HG03097 (cell line): ENCODE results near the gene ATP8B3.

Experiments used
- ATAC-seq: cut with Tn5 transposase; IDR thresholded peaks from one replicate; pipeline ENCODE4 v1.9.1; 2021; ENCODE audit not compliant: unreplicated experiment, low FRiP score

The ATP8B3 gene

DNA sequence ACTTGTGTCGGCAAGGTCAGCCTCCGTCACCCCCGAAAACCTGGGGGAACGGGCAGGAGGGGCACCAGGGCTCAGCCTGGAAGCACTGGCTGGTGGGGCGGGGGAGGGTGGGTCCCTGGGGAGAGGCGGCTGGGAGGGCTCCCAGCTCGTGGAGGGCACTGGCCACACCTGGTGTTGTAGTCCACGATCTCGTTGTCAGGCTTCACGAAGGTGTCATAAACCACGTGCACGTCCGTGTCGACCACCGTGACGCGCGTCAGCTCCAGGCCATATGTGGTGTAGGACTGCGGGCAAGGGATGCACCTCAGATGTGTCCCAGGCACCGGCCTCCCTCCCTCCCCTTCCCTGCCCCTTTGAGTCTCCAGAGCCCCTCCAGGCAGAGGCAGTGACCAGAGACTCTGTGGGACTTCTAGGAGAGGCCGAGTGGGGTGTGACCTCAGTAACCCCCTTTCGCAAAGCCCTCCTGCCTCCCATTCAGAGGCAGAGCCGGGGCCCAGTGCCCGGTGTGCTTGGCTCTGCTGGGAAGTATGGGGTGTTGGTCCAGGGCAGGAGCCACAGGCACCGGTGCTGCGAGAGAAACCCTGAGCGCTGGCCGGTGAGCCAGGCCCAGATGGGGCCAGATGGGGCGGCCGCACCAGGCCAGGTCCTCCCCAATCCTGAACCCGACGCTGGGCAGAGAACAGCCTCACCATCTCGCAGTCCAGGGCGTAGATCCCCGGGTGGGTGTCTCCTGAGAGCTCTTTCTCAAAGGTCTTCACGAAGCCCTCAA, 4.6 kb upstream of the ATP8B3 start:
- ATAC-seq = no peak

DNA sequence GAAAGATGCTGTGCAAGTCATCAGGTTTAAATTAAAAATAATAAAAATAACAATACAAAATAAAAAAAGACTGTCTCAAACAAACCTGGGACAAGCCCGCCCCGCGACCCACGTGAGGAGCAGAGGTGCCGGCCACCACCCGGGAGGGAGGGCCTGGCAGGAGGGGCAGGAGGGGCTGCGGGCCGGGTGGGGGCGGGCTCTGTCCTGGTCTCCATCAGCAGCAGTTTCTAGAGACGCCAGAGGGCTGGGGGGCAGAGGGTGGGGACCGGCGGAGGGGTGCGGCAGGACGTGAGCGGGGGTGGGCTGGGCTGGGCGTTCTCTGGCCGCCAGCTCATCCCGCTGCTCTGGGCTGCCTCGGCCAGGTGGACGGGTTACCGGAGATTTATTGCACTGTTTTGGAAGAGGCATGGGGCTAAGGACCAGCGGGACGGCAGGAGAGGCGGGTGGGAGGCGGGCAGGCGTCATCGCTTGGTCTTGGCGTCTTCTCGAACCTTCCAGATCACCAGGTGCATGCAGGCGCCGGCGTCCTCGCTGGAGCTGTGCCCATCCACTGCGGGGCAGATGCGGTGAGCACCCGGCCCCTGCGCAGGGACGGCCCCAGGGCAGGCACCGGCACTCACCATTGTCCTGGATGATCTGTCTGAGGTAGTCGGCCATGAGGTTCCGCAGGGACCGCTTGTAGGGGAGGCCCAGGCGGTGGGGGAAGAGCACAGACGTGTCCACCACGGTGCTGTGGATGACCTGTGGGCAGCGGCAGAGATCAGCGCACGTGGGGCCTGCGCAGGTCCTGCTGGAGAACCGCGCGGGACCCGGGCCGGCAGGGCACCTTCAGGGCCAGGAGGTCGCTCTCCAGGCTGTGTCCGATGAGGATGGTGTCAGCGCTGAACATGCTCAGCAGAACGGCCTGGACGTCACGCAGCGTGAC, 3.8 kb upstream of the ATP8B3 start:
- no peak for ATAC-seq

DNA sequence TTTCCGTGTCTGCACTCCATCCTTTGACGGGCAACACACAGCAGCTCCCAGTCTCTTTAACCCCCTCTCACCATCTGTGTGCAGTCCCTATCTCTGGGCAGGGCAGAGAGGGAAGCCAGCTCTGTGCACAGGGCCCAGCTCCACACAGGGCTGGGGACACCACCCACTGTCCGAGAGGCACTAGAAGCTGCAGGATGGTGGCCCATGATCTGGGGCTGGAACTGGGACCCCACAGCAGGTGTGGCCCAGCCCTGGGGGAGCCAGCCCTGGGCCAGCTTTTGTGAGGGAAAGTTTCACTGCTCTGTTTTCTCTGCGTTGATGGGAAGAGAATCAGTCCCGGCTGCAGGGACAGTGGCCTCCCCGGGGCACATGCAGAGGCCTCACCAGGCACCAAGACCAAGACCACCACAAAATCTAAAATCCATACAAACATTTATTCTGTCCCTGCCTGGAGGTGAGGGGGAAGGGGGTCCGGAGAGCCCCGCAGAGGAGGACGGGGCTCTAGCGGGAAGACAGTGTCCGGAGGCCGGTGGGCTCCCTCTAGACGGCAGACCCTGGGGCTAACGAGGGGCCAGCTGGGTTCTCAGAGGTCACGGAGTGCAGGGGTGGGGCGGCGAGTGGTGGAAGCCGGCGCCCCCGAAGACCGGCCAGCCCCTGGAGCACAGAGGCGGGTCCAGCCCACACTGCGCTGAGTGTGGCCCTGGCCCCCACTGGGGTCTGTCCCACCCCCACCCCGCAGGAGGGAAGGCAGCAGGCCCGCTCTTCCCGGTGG, 2.9 kb upstream of the ATP8B3 start:
- no peak for ATAC-seq

DNA sequence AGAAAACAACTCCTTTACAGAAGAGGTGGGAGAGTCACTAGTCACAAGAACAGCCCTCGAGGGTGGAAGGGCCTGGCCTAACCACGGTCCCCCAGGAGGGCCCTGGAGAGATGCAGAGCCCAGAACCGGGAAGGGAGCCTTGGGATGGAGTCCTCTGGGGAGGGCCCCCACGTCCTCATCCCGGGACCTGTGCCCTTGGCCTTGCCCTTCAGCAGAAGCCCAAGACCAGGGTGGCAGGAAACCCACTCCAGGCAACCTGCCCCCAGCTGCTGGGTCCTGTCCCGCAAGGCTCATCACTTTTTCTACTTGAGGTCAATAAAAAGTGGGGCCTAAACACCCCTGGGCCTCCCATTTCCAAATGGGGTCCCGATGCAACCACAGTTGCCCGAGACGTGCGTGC, 2.3 kb upstream of the ATP8B3 start:
- ATAC-seq = no peak

DNA sequence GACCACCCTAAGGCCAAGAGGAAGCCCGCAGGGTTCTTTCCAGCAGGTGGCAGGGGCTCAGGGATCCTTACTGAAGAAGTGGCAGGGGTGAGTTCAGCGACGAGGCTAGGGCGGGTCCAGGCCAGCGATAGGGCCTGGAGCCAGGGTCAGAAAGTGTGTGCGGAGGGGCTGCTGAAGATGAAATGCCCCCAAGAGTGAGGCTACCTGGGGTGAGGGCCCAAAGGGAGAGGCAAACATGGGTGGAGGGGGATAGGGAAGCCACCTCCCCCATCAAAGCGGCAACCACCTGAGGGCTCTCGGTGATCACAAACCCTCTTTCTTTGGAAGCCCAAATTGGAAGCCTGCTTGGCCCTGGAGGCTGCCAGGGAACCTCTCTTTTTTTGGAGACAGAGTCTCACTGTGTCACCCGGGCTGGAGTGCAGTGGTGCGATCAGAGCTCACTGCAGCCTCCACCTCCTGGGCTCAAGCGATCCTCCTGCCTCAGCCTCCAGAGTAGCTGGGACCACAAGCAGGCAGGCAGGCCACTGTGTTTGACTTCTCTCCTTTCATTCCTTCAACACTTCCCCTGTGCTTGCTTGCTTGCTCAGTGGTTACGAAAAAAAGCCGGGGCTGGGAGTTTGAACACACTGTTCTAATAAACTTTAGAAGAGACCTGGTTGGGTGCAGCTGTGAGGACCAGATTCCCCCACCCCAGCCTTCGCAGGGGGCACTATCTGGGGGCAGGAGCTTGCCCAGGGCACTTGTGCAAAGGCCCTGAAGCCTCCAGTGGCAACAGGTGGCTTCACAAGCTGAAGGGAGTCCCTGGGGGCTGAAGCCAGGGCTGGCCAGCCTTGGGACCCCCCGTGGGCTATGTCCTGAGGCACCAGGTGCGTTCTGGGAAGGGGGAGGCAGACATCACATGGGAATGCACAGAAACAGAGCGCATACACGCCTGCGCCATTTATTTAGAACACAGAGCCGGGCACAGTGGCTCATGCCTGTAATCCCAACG, 1.4 kb upstream of the ATP8B3 start:
- ATAC-seq = no peak

DNA sequence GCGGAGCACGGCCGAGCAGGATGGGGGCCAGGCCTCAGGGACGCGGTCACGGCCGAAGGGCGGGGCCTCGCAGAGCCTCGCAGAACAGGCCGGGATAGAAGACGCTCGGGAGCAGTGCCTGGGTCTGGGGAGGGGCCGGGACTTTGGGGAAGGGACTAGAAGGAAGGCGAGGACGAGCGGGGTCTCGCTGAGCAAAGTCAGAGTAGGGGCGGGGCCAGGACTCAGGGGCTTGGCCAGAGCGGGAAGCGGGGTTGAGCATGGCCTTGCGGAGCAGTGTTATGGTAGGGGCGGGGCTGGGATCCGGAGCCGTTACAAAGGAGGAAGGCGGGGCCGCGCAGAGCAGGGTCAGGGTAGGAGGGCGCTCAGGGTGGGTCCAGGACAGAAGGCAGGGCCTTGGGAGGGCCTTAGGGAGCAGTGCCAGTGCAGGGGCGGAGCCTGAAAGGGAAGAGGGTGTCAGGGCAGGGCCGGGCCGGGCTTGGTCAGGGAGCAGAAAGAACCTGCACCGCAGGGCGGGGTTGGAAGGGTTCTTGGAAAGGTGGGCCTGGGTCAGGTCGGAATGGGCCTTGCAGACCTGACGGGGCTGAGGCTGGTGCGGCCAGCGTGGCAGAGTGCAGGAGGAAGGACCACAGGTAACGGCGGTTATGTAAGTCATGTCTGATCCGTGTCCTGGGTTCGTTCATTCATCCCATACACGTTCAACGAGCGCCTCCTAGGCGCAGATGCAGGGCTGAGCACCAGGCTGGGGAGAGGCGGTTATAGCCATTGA, 533 bp upstream of the ATP8B3 start:
- ATAC-seq = peak; percentile 66

DNA sequence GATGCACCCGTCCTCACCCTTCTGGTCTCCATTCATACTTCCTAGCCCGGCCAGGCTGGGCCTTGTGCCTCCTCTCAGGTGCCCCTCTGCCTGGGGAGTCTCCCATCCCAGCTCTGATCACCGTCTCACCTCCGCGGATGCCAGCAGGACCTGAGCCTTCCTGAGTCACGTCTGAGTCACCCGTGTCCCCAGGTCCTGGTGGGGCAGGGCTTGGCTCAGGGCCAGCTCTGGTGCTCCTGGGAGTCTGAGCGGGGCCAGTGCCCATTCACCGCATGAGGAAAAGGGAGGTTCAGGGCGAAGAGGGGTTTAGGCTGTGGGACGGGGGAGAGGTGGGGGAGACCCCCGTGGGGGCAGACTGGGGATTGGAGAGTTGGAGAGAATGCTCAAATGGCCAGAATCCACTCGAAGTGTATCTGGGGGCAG, 593 bp downstream of the ATP8B3 start:
- no peak for ATAC-seq

DNA sequence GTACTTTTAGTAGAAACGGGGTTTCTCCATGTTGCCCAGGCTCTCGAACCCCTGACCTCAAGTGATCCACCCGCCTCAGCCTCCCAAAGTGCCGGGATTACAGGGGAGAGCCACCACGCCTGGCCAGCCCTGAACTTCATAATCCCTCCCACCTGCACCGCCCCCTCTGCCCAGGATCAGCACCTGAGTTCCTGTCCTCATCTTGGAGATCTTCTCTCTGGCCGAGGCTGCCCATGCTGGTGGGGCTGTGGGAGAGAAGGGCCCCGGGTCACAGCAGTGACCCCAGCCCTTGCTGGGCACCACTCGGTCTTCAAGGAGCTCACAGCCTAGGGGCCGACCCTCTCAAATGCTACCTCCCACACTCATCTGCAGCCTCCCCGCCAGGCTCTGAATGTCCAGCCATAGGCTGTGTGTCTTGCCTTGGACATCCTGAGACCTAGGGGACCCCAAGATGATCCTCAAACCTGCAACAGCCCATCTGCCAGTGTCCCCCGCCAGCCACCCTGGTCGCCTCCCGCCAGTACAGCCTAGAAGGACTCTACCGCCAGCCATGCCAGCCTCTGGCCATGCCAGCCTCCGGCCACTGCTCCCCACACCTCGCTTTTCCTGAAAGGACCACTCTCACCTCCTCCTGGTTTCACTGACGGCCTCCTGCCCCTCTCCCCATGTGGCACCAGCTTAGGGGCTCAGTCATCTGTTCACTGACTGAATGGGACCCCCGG, 1.5 kb downstream of the ATP8B3 start:
- ATAC-seq = no peak

DNA sequence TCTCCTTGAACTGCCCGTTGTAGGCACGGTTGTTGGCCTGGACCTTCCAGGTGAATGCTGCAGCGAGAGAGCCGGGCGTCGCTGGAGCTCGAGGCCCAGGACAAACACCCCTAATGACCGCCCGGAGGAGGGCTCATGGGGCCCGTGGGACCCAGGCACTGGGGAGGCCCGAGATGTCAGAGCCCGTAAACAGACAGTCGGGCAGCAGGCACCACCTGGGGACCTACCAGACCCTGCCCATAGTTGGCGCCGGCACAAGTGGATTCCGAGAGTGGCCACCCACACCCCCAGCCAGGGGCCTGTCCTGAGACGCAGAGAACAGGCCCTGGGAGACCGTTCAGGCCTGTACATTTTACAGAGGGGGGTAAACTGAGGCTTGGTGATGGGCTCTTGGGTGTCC, 2.4 kb downstream of the ATP8B3 start:
- ATAC-seq = no peak

DNA sequence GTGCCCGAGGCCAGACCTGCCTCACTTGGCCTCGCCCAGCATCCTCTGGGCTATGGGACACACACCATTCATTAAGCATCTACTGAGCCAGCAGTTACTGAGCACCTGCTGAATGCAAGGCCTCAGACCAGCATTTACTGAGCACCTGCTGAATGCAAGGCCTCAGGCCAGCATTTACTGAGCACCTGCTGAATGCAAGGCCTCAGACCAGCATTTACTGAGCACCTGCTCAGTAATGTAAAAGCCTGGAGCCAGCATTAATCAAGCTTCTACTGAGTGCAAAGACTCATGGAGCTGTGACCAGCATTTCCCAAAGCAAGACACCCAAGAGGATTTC, 3.7 kb downstream of the ATP8B3 start:
- no peak for ATAC-seq

DNA sequence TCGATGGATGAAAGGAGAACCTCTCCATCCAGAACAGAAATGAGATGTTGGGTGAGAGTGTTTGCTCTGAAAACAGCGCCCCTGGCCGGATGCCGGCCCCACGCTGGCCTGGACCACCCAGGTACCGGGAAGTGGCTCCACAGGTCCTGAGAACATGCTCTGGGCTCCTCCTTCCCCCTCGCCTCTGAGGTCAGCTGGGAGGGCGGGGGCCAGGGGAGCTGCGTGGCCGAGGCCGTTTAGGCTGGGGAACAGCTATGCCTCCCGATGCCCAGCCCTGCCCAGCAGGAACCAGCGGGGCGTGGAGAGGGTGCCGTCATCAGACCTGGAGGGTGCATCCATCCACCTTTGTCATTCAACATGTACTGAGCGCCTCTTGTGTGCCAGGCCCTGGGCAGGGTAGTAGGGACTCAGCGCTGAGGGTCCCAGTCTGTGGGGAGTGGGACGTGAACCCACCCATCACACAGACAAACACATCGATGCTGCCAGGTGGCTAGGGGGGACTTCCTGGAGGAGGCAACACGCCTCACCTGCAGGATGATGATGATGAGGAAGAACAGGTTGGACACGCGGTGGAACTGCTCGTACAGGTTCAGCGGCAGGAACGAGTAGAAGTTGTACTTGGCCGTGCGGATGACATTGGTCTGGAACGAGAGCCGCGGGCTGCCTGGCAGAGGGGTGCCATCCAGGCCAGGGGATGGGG, 4.2 kb downstream of the ATP8B3 start:
- no peak for ATAC-seq

DNA sequence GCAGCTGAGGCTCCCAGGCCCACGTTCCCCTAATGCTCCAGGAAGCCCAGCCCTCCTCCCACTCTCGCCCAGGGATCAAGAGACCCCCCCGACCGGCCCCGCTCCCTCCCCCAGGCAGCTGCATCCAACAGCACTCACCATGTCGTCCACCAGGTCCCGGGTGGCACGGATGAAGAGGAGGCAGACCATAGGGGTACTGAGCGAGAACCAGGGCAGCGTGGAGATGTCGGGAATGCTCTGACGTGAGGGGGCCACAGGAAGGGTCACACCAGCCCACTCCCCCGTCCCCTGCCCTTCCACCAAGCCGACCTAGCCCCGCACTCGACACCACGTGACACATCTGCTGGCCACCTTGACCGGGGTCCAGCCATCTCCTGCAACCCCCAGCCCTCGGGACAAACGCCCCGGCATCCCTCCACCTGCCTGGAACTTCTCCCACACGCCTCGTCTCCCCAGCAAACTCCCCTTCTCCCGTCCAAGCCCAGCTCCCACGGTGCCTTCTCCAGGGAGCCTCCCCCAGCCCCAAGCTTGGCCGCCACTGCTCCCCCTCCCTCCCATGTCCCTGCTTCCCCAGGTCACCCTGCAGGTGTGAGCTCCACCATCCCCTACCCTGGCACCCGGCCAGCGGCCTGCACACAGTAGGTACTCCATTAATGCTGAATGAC, 4.9 kb downstream of the ATP8B3 start:
- no peak for ATAC-seq

DNA sequence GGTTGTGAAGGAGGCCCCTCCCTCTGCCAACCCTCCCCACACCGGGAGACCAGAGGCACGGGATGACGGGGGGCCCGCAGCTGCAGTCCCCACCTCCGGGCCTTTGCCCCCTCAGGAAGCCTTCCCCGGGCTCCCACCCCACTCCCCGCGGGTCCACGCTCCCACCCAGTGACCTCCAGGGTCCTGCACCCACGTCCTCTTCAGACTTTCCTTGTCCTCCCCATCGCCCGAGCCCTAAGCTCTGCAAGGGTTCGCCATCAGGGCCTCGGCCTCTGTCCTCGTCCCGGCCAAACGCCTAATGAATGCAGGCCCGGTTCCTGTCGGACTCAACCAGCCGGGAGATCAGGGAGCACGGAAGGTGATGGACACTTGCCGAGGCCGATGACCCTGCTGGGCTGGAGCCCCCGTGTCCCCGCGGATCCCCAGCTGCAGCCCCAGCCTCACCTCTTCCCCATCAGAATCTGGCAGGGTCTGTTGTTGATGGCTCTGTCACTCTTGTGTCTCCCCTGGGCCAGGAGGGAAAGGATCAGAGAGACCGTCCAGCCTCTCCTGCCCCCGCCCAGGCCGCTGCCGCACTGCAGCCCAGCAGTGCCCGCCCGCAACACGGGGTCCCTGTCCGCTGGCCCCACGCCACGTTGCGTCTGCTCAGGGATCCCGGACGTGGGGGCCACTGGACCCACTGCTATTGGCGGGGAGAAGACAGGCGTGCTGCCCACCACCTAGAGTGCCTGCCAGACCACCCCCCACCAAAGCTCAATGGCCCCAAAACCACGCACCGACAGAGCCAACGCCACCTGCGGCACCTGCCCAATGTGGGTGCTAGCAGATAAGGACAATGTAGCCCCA, 5.7 kb downstream of the ATP8B3 start:
- no peak for ATAC-seq

DNA sequence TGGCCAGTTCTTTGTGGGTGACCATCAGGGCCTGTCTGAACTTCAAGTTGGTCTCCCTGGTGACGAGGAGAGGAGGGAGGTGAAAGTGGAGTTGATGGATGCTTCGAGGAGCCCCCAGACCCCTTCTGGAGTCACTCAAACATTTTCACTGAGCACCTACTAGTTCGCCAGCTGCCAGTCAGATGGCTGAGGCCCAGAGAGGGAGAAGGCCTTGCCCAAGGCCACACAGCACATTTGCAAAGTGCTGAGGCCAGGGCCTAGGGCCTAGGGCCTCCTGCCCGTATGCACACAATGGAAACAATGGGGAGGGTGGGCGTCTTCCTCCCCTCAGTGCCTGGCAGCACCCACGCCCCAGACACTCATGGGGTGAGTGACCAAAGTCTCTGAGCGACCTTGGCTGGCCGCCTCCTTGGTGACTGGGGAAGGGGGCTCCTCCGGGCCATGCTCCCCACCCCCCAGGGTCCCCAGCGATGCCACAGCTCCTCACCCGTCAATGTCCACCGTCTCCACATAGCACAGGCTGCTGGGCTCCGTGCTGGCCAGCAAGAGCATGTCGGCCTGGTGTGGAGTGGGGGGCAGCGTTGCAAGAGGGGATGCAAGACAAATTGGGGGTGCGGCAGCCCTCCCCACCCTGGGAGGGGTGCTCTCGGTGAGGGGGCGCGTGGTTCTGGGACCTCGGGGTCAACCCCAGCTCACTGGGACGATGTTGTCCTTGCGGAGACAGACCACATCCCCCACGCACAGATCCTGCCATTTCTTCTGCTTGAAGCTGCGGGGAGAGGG, 6.5 kb downstream of the ATP8B3 start:
- ATAC-seq = no peak

DNA sequence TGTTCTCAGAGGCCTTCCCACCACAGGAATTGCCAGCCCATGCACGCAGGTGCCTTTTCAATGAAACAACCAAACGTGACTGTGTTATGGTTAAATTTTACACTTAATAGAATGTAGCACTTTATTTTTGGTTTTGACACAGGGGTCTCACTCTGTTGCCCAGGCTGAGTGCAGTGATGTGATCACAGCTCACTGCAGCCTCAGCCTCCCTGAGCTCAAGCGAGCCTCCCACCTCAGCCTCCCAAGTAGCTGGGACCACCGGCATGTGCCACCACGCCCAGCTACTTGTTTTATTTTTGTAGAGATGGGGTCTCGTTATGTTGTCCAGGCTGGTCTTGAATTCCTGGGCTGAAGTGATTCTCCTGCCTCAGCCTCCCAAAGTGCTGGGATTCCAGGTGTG, 7.2 kb downstream of the ATP8B3 start:
- no peak for ATAC-seq
